Vagina (tissue), 2 donors: ENCODE data around the gene TBX1. TPM values are rescaled to one million over a fixed set of nuclear protein-coding genes. Genes with fewer than 3 reads are reported as not detected.

ENCODE experiments used
- DNase-seq, 2 donors: peaks; one replicate each; pipeline ENCODE4 v3.0.0-alpha.2; 2017; ENCODE audit errors: extremely low spot score in 2 of 2
- H3K27ac ChIP-seq: fragments of 200-600 bp; sonication (generic); one replicate; pipeline ENCODE4 v1.5.1; 2019
- H3K27me3 ChIP-seq: fragments of 200-600 bp; sonication (generic); one replicate; pipeline ENCODE4 v1.5.1; 2019
- H3K36me3 ChIP-seq, 2 donors: fragments of 200-600 bp; sonication (generic); one replicate each; pipeline ENCODE4 v1.5.1; 2017 to 2019
- H3K4me1 ChIP-seq: fragments of 200-600 bp; sonication (generic); one replicate; pipeline ENCODE4 v1.5.1; 2019
- H3K4me3 ChIP-seq, 2 donors: fragments of 200-600 bp; sonication (generic); 1 replicate in 1 of 2; 2 replicates in 1 of 2; pipeline ENCODE4 v1.5.1; 2016 to 2019
- H3K9me3 ChIP-seq: fragments of 200-600 bp; sonication (generic); one replicate; pipeline ENCODE4 v1.5.1; 2019
- CTCF ChIP-seq, 3 experiments: fragments of 450-650 bp in 2 of 3; fragments of 200-600 bp in 1 of 3; sonication (generic) in 1 of 3; IDR thresholded peaks; one replicate each; pipeline ENCODE4 v1.5.1; 2017 to 2019; ENCODE audit warnings: antibody characterized with exemption in 3 of 3, mild to moderate bottlenecking in 2 of 3, moderate library complexity in 2 of 3
- POLR2A ChIP-seq, 2 donors: fragments of 450-650 bp; IDR thresholded peaks; one replicate each; pipeline ENCODE4 v1.6.1; 2017; ENCODE audit warnings: antibody characterized with exemption in 2 of 2, mild to moderate bottlenecking in 2 of 2, moderate library complexity in 2 of 2
- POLR2AphosphoS5 ChIP-seq, 2 donors: sonication (generic); formaldehyde crosslinking; IDR thresholded peaks; one replicate each; pipeline ENCODE4 v1.9.0; 2017; ENCODE audit warnings: antibody characterized with exemption in 2 of 2, mild to moderate bottlenecking in 2 of 2, low read depth in 1 of 2; ENCODE audit not compliant: insufficient read depth in 1 of 2
- intact Hi-C: fragments of 100-400 bp; cut with DNase I; formaldehyde crosslinking; loops from one replicate; pipeline ENCODE4 v1.15.1; 2023
- total RNA-seq: library from RNA; depleted of rRNA; stranded (reverse); fragments of >200 nt; gene quantifications from one replicate; pipeline ENCODE4 v1.2.3, GENCODE V29; 2016

TBX1 gene
- total RNA-seq, 1 donor from 2014 or later, result 7.1 TPM

- H3K36me3 ChIP-seq, result no peaks in the 10 kb centered on the region
- H3K27ac ChIP-seq, result no peak overlapping the region
- no peaks in the 10 kb centered on the region for H3K27me3 ChIP-seq
- intact Hi-C loops, result no loop called here
- H3K4me3 ChIP-seq, result no peak overlapping the region
- no peaks in the 10 kb centered on the region for H3K9me3 ChIP-seq
- TF ChIP-seq POLR2AphosphoS5 (IDR thresholded peaks at IDR 0.05; ENCODE audit: insufficient read depth in 1 of 2, low read depth in 1 of 2) (no peak), CTCF (IDR thresholded peaks at IDR 0.05) (no peak), POLR2A (IDR thresholded peaks at IDR 0.05) (no peak)
- H3K4me1 ChIP-seq, result peaks cover 39% of the 10 kb centered on the region
- DNase-seq, result no peak
Measured at GRCh38 chr22:19797086-19798002, 36.8 kb downstream of the TBX1 start.

GRCh38 chr22:19798003-19798665, 37.6 kb downstream of the TBX1 start:
- intact Hi-C loops, result no loop called here
- H3K9me3 ChIP-seq, result no peaks in the 10 kb centered on the region
- no peaks in the 10 kb centered on the region for H3K36me3 ChIP-seq
- H3K27me3 ChIP-seq, result no peaks in the 10 kb centered on the region
- H3K27ac ChIP-seq, result no peak overlapping the region
- TF ChIP-seq POLR2A (IDR thresholded peaks at IDR 0.05) (no peak), CTCF (IDR thresholded peaks at IDR 0.05) (no peak)
- peaks cover 39% of the 10 kb centered on the region for H3K4me1 ChIP-seq
- no peak overlapping the region for H3K4me3 ChIP-seq
- DNase-seq, result no peak

GRCh38 chr22:19798891-19799293, 38.3 kb downstream of the TBX1 start:
- Histone ChIP-seq H3K4me3 (no peak overlapping the region), H3K27ac (peak overlapping the region; percentile 22), H3K9me3 (no peaks in the 10 kb centered on the region), H3K4me1 (peaks cover 39% of the 10 kb centered on the region), H3K27me3 (no peaks in the 10 kb centered on the region), H3K36me3 (no peaks in the 10 kb centered on the region)
- TF ChIP-seq CTCF (IDR thresholded peaks at IDR 0.05) (no peak), POLR2A (IDR thresholded peaks at IDR 0.05) (no peak)
- intact Hi-C loops, result no loop called here
- no peak for DNase-seq

GRCh38 chr22:19799322-19800190, 39.0 kb downstream of the TBX1 start:
- TF ChIP-seq POLR2AphosphoS5 (IDR thresholded peaks at IDR 0.05; ENCODE audit: insufficient read depth in 1 of 2, low read depth in 1 of 2) (peak in 1 of 2 donors; percentile 86), POLR2A (IDR thresholded peaks at IDR 0.05) (no peak), CTCF (IDR thresholded peaks at IDR 0.05) (no peak)
- no peaks in the 10 kb centered on the region for H3K36me3 ChIP-seq
- no peak for DNase-seq
- H3K4me3 ChIP-seq, result no peak overlapping the region
- intact Hi-C loops, result no loop called here
- no peaks in the 10 kb centered on the region for H3K27me3 ChIP-seq
- no peaks in the 10 kb centered on the region for H3K9me3 ChIP-seq
- H3K27ac ChIP-seq, result peak overlapping the region; percentile 22
- H3K4me1 ChIP-seq, result peaks cover 39% of the 10 kb centered on the region
